Right lobe of liver (tissue), 6 donors: Measurements from ENCODE around the gene TOP3A. TPM values are rescaled to one million over a fixed set of nuclear protein-coding genes. Genes with fewer than 3 reads are reported as not detected.
A peak's percentile ranks its signal among the peaks of the same experiment; 100 is the strongest.

Source experiments
- ATAC-seq, 4 donors: fragments of 200-7000 bp; cut with Tn5 transposase; one replicate each; pipeline ENCODE4 v1.9.1; 2020; ENCODE audit warnings: mild to moderate bottlenecking in 4 of 4, moderate library complexity in 4 of 4
- DNase-seq, 3 donors: peaks; one replicate each; pipeline ENCODE4 v3.0.0-alpha.2; 2020
- H3K27ac ChIP-seq, 3 donors: fragments of 200-600 bp; one replicate each; pipeline ENCODE4 v1.8.0; 2022
- H3K27me3 ChIP-seq, 2 donors: fragments of 200-600 bp; one replicate each; pipeline ENCODE4 v1.8.0; 2022
- H3K36me3 ChIP-seq, 4 donors: fragments of 200-600 bp; sonication (generic) in 1 of 4; one replicate each; pipeline versions ENCODE4 v1.5.1 to v1.8.0; 2017 to 2022; ENCODE audit warnings: control low read depth in 1 of 4
- H3K4me1 ChIP-seq, 4 donors: fragments of 200-600 bp; sonication (generic) in 1 of 4; one replicate each; pipeline versions ENCODE4 v1.5.1 to v1.8.0; 2017 to 2022; ENCODE audit warnings: control low read depth in 1 of 4
- H3K4me3 ChIP-seq, 3 donors: fragments of 200-600 bp; one replicate each; pipeline ENCODE4 v1.8.0; 2022
- H3K9me3 ChIP-seq, 4 donors: fragments of 200-600 bp; sonication (generic) in 1 of 4; one replicate each; pipeline versions ENCODE4 v1.5.1 to v1.8.0; 2017 to 2022; ENCODE audit warnings: control low read depth in 1 of 4
- POLR2A ChIP-seq: fragments of 450-650 bp; IDR thresholded peaks from one replicate; pipeline ENCODE4 v1.6.1; 2017; ENCODE audit warnings: antibody characterized with exemption, mild to moderate bottlenecking
- WGBS: methylation state at CpG from one replicate; pipeline ENCODE4 v1.1.6; 2018; ENCODE audit warnings: low coverage, low lambda C conversion rate; ENCODE audit not compliant: insufficient coverage; ENCODE audit errors: missing lambda C conversion rate; 5-methylcytosine and 5-hydroxymethylcytosine counted together
- intact Hi-C, 2 donors: fragments of 100-400 bp; cut with DNase I; formaldehyde crosslinking; loops; one replicate each; pipeline versions ENCODE4 v1.11.2 to v1.14.1; 2022
- microRNA-seq, 2 donors: library from miRNA; unstranded; fragments of <30 nt; microRNA quantifications; one replicate each; pipeline ENCODE4, GENCODE V29; 2019 to 2020
- total RNA-seq, 6 experiments: library from RNA; depleted of rRNA in 2 of 6; stranded (reverse); fragments of >200 nt in 2 of 6; fragmentation: NEBNext Ultra II Directional in 3 of 6; extraction: Animal tissue kit (Norgen Biotek cat#: 25700) in 3 of 6; gene quantifications; one replicate each; pipeline versions ENCODE4 v1.1.0 to v1.2.4, GENCODE V29; 2016 to 2023
- TF ChIP-seq, protein P1 (sequence below), 4 donors: fragments of 200-600 bp in 3 of 4; fragments of 450-650 bp in 1 of 4; IDR thresholded peaks; one replicate each; pipeline versions ENCODE4 v1.5.1 to v1.8.0; 2016 to 2022; ENCODE audit warnings: antibody characterized with exemption in 4 of 4, mild to moderate bottlenecking in 2 of 4
- donor health status: DM: no; HTN: yes; CAD: no.
- donor health status: DM: no; HTN: no; CAD: no.
- donor health status: DM: no; HTN: no; CAD: no.
- donor health status: DM: no; HTN: yes; CAD: no.
- donor health status: DM: no; HTN: yes; CAD: no.

TOP3A gene
- total RNA-seq, 6 experiments from 2014 or later: 13.7 to 29.9 (median 20.7) TPM

DNA sequence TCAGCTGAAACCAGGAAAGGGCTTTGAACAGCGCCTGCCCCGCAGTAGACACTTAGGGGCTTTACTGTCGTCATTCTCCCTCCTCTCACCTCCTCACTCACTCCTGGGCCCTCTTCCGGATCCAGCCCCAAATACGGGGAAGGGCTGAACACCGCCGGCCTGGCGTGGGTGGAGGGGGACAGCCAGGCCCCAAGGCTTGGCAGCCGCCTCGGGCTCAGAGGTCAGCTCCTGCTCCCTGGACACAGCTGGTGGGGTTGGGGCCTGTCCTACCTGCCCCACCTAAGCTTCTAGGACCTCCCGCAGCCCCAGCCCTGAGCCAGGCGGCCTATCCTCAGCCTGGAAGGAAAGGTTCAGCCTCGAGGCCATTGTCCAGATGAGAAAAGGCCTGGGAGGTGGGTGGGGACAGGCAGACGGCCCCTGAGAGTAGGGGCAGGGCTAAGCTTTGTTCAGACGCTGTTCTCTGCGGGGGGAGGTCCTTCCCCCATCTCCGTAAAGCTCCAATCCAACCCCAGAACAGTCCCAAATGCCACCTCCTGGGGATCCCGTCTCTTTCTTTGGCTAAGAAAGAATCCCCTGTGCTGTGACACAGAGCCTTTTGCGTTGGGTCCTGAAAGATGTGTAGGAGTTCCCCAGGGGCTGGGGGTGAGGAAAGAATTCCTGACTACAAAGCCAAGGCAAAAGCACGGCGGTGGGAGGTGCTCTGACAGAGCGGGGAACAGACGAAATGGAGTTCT is 90.2 kb downstream of the TOP3A start:
- 27% methylated on average over 11 of the region's 23 CpGs for WGBS
- H3K27me3 ChIP-seq: no peaks in the 10 kb centered on the region
- DNase-seq: peak in 1 of 3 donors; percentile 58
- no peak overlapping the region for H3K27ac ChIP-seq
- no peaks in the 10 kb centered on the region for H3K9me3 ChIP-seq
- no peak for TF ChIP-seq POLR2A
- TF ChIP-seq, protein P1, sequence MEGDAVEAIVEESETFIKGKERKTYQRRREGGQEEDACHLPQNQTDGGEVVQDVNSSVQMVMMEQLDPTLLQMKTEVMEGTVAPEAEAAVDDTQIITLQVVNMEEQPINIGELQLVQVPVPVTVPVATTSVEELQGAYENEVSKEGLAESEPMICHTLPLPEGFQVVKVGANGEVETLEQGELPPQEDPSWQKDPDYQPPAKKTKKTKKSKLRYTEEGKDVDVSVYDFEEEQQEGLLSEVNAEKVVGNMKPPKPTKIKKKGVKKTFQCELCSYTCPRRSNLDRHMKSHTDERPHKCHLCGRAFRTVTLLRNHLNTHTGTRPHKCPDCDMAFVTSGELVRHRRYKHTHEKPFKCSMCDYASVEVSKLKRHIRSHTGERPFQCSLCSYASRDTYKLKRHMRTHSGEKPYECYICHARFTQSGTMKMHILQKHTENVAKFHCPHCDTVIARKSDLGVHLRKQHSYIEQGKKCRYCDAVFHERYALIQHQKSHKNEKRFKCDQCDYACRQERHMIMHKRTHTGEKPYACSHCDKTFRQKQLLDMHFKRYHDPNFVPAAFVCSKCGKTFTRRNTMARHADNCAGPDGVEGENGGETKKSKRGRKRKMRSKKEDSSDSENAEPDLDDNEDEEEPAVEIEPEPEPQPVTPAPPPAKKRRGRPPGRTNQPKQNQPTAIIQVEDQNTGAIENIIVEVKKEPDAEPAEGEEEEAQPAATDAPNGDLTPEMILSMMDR (IDR thresholded peaks at IDR 0.05): no peak
- H3K4me1 ChIP-seq: no peaks in the 10 kb centered on the region
- H3K4me3 ChIP-seq: no peak overlapping the region
- H3K36me3 ChIP-seq: no peaks in the 10 kb centered on the region
- intact Hi-C loops: no loop called here
- ATAC-seq: peak in 1 of 4 donors; percentile 3

DNA sequence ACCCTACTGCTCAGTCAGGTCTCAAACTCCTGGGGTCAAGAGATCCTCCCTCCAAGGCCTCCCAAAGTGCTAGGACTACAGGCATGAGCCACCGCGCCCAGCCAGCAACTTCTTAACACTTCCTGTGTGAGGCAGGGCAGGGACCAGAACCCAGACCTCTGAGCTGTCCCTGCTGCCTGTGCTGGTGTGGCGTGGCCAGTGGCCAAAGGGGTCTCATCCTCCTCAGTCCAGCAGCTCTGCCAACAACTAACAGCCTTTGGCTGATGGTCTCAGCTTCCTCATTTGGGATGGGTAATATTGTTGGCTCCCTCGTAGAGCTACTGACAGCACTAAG is 90.8 kb downstream of the TOP3A start:
- TF ChIP-seq, protein P1 (IDR thresholded peaks at IDR 0.05): no peak
- no peak for TF ChIP-seq POLR2A
- WGBS: 100% methylated on average over 2 of the region's 4 CpGs
- ATAC-seq: no peak
- no peaks in the 10 kb centered on the region for H3K4me1 ChIP-seq
- intact Hi-C loops: no loop called here
- H3K36me3 ChIP-seq: no peaks in the 10 kb centered on the region
- H3K27ac ChIP-seq: no peak overlapping the region
- no peak for DNase-seq
- H3K9me3 ChIP-seq: no peaks in the 10 kb centered on the region
- no peaks in the 10 kb centered on the region for H3K27me3 ChIP-seq
- H3K4me3 ChIP-seq: no peak overlapping the region

Small RNA genes lying within 50 kb of the gene (microRNA-seq; reads per million reads assigned to microRNA genes)
- gene MIR6778: 0 to 0.64 reads per million in 2 donors

Other genes starting within 250 kb of the TOP3A start
- 10 to 100 TPM; 10.4 to 28.8 (median 17.3) TPM for gene DRG2, start 227.0 kb downstream of the TOP3A start, total RNA-seq
- gene MYO15A, start 206.2 kb downstream of the TOP3A start, total RNA-seq: 1 to 10 TPM in 4 of 6 experiments, under 1 TPM in 2; 0.19 to 6.2 (median 1.5) TPM
- 10 to 100 TPM; 57.5 to 71.8 (median 66.1) TPM for gene ALKBH5, start 131.2 kb downstream of the TOP3A start, total RNA-seq
- 1 to 10 TPM; 2.0 to 8.6 (median 2.8) TPM for gene LLGL1, start 89.4 kb downstream of the TOP3A start, total RNA-seq
- 100 to 1,000 TPM in 4 of 6 experiments, 10 to 100 TPM in 2; 89.0 to 171 (median 116) TPM for gene FLII, start 56.3 kb downstream of the TOP3A start, total RNA-seq
- gene MIEF2, start 54.3 kb downstream of the TOP3A start, total RNA-seq: 10 to 100 TPM in 1 of 6 experiments, 1 to 10 TPM in 5; 5.9 to 10.6 (median 7.1) TPM
- gene SMCR8, start 299 bp upstream of the TOP3A start, total RNA-seq: 1 to 10 TPM; 4.2 to 7.9 (median 6.4) TPM
- 100 to 1,000 TPM; 208 to 457 (median 284) TPM for gene SHMT1, start 48.6 kb upstream of the TOP3A start, total RNA-seq
- gene EVPLL, start 62.8 kb upstream of the TOP3A start, total RNA-seq: 1 to 10 TPM in 3 of 6 experiments, under 1 TPM in 3; 0.46 to 1.6 (median 1.0) TPM
- gene LGALS9C, start 161.8 kb upstream of the TOP3A start, total RNA-seq: 1 to 10 TPM in 1 of 6 experiments, under 1 TPM in 5; 0.16 to 1.6 (median 0.48) TPM